ENCODE measurements around the gene TNN.

The TNN gene

DNA sequence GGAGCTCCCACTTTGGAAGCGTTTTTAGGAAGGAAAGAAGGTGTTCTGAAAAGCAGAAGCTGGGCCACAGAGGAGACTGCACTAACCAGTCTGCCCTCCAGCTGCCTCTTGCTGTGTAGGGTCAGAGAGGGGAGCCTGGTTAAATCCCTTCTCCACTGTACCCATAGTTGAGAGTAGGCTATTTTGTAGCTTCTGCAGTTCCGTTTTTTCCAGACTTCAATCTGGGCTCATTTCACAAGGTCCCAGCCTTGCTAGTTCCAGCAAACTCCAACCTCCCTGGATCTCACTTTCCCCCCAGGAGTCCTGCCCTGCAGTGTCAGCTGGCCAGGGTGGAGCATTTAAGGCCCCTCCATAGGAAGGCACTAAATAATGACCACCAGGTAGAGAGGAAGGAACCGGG lies 11.0 kb downstream of the TNN start:
- DNase-seq (ENCODE audit: low read depth), result no peak
- H3K4me3 ChIP-seq (ENCODE audit: control insufficient read depth, low read depth, low read length), result no peak overlapping the region
- TF ChIP-seq, protein P1, sequence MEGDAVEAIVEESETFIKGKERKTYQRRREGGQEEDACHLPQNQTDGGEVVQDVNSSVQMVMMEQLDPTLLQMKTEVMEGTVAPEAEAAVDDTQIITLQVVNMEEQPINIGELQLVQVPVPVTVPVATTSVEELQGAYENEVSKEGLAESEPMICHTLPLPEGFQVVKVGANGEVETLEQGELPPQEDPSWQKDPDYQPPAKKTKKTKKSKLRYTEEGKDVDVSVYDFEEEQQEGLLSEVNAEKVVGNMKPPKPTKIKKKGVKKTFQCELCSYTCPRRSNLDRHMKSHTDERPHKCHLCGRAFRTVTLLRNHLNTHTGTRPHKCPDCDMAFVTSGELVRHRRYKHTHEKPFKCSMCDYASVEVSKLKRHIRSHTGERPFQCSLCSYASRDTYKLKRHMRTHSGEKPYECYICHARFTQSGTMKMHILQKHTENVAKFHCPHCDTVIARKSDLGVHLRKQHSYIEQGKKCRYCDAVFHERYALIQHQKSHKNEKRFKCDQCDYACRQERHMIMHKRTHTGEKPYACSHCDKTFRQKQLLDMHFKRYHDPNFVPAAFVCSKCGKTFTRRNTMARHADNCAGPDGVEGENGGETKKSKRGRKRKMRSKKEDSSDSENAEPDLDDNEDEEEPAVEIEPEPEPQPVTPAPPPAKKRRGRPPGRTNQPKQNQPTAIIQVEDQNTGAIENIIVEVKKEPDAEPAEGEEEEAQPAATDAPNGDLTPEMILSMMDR (conservative IDR thresholded peaks at IDR 0.05; ENCODE audit: control insufficient read depth, insufficient read depth, low read depth, low read length), result no peak

DNA sequence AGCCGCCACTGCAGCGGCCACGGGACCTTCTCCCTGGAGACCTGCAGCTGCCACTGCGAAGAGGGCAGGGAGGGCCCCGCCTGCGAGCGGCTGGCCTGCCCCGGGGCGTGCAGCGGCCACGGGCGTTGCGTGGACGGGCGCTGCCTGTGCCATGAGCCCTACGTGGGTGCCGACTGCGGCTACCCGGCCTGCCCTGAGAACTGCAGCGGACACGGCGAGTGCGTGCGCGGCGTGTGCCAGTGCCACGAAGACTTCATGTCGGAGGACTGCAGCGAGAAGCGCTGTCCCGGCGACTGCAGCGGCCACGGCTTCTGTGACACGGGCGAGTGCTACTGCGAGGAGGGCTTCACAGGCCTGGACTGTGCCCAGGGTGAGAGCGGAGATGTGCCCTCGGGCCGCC lies 11.7 kb downstream of the TNN start:
- H3K4me3 ChIP-seq (ENCODE audit: control insufficient read depth, low read depth, low read length), result no peak overlapping the region
- DNase-seq (ENCODE audit: low read depth), result no peak
- TF ChIP-seq, protein P1 (conservative IDR thresholded peaks at IDR 0.05; ENCODE audit: control insufficient read depth, insufficient read depth, low read depth, low read length), result no peak

DNA sequence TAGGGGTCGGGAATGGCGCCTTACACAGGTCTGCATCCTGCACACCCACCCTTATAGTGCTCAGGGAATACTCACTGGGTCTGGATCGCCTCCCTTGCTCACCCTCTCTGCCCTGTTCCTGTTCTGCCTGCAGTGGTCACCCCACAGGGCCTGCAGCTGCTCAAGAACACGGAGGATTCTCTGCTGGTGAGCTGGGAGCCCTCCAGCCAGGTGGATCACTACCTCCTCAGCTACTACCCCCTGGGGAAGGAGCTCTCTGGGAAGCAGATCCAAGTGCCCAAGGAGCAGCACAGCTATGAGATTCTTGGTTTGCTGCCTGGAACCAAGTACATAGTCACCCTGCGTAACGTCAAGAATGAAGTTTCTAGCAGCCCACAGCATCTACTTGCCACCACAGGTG lies 12.4 kb downstream of the TNN start:
- H3K4me3 ChIP-seq (ENCODE audit: control insufficient read depth, low read depth, low read length), result no peak overlapping the region
- no peak for DNase-seq (ENCODE audit: low read depth)
- TF ChIP-seq, protein P1 (conservative IDR thresholded peaks at IDR 0.05; ENCODE audit: control insufficient read depth, insufficient read depth, low read depth, low read length), result no peak

DNA sequence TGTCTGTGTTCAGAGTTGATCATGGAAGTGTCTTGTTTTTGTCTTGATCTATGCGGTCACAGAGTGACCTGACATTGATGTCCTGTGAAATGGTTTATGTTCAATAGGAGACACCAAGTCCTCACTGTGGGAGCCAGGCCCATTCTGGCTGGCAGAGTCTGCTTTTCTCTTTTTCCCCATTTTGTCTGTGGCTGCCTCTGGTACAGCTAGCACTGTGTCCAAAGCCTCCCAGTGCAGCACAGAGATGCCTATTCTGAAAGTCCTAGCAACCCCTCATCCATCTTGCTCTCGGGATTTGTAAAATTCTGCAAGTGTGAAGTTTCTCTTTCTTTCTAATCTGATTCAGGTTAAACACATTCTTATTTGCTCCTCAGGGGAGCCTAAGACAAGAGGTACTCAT lies 14.3 kb downstream of the TNN start:
- no peak overlapping the region for H3K4me3 ChIP-seq (ENCODE audit: control insufficient read depth, low read depth, low read length)
- DNase-seq (ENCODE audit: low read depth), result no peak
- TF ChIP-seq, protein P1 (conservative IDR thresholded peaks at IDR 0.05; ENCODE audit: control insufficient read depth, insufficient read depth, low read depth, low read length), result no peak

DNA sequence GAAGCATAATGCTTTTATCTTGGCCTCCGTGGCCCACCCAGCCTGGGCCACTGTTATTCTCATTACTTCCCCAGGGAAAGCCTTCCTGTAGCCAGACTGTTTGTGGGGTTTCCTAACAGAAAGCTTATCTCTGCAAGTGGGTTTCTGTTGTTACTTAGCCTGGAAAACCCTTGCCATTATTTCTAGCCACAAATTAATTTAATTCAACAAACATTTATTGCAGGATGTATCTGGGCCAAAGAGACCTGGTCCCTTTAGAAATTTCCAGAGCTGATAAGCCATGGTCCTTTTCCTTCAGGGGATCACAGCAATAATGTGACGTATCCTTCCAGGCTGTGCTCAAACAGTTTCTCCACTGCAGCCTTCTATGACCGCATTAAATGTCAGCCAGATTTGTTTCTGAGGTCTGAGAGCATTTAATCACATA lies 20.9 kb downstream of the TNN start:
- TF ChIP-seq, protein P1 (conservative IDR thresholded peaks at IDR 0.05; ENCODE audit: control insufficient read depth, insufficient read depth, low read depth, low read length), result no peak
- H3K4me3 ChIP-seq (ENCODE audit: control insufficient read depth, low read depth, low read length), result no peak overlapping the region
- no peak for DNase-seq (ENCODE audit: low read depth)

DNA sequence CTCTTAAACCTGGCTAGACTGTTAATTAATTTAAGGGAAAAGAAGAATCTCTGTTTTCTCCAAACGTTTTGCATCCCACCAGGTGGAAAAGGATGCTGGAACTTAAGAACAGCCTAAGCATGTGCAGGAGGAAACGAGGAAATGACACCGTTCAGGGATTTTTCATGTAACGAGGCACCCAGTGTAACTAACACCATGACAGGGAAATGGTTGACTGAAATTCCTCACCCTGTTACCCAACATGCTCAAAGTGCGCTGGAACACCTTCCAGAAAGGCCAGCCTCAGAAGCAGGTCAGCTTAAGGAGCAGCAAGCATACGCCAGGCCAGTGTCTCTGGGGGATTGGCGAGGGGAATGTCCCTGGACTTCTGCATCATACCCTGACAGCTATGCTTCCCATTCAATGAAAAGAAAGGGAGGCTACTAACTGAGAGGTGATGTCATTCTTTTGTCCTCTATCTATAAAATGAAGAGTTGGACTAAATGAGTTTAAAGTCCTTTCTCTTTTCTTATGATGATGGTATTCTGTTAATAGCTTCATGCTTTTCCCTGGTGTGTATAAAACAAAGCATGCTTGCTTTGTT lies 21.6 kb downstream of the TNN start:
- TF ChIP-seq, protein P1 (conservative IDR thresholded peaks at IDR 0.05; ENCODE audit: control insufficient read depth, insufficient read depth, low read depth, low read length), result no peak
- H3K4me3 ChIP-seq (ENCODE audit: control insufficient read depth, low read depth, low read length), result no peak overlapping the region
- no peak for DNase-seq (ENCODE audit: low read depth)

DNA sequence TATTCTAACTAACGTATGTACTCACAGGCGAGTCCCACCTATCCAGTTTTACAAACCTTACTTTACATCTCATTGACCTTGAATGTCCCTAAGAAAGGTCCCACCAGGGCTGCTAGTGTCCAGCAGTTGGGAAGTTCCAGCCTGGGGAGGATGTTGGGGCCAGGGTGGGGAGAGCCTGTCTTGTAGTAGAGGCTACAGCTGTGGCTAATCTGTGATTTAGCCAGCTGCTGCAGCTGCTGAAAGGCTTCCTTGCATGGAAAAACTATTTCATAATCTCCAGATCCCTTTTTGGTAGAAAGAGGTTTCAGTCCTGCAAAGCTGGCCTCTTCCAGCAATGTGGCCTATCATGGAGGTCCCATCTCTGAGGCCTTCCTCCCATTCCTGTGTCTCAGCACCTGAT lies 23.1 kb downstream of the TNN start:
- TF ChIP-seq, protein P1 (conservative IDR thresholded peaks at IDR 0.05; ENCODE audit: control insufficient read depth, insufficient read depth, low read depth, low read length), result no peak
- DNase-seq (ENCODE audit: low read depth), result no peak
- no peak overlapping the region for H3K4me3 ChIP-seq (ENCODE audit: control insufficient read depth, low read depth, low read length)

All from fibroblast of mammary gland (primary cell).